ENCODE measurements around the gene HNRNPA3. TPM values are rescaled to one million over a fixed set of nuclear protein-coding genes. Genes with fewer than 3 reads are reported as not detected.

Gene HNRNPA3
- total and polyA plus RNA-seq, 2 of the 13 experiments (the other 11 are each of a cell fraction or from before 2014, with no cell fraction given) = 73.3 to 97.7 TPM

- TF ChIP-seq BRCA1 (CRISPR knock-in tag; IDR thresholded peaks at IDR 0.05) (no peak), ATF7-NPFF (CRISPR knock-in tag; IDR thresholded peaks at IDR 0.05; ENCODE audit: low read depth) (0 out of 2 replicates have a peak, but pooled peaks have one; percentile 21), TBL1XR1 (IDR thresholded peaks at IDR 0.05; ENCODE audit: borderline replicate concordance, low read length, partially characterized antibody) (peak; percentile 69), ZNF784 (CRISPR knock-in tag; IDR thresholded peaks at IDR 0.05; ENCODE audit: borderline replicate concordance) (peak; percentile 96; the same call in 1 of the 2 replicates), ZBED4 (CRISPR knock-in tag; IDR thresholded peaks at IDR 0.05; ENCODE audit: borderline replicate concordance) (peak; percentile 71), DMTF1 (CRISPR knock-in tag; IDR thresholded peaks at IDR 0.05) (no peak), TOE1 (CRISPR knock-in tag; IDR thresholded peaks at IDR 0.05) (no peak), CEBPB (IDR thresholded peaks at IDR 0.05; ENCODE audit: borderline replicate concordance, low read depth, low read length) (peak; percentile 90), FOXA1 (IDR thresholded peaks at IDR 0.05) (no peak), FOXA1 (CRISPR knock-in tag; IDR thresholded peaks at IDR 0.05) (peak; percentile 89), ZNF503 (CRISPR knock-in tag; IDR thresholded peaks at IDR 0.05) (peak; percentile 98), FOSL2 (CRISPR knock-in tag; IDR thresholded peaks at IDR 0.05) (peak; percentile 77), PBX3 (CRISPR knock-in tag; IDR thresholded peaks at IDR 0.05; ENCODE audit: borderline replicate concordance) (no peak), MIER3 (CRISPR knock-in tag; IDR thresholded peaks at IDR 0.05; ENCODE audit: borderline replicate concordance) (peak; percentile 77; the same call in 1 of the 2 replicates), ZNF652 (CRISPR knock-in tag; IDR thresholded peaks at IDR 0.05; ENCODE audit: borderline replicate concordance, low read depth) (no peak), ZC3H13 (CRISPR knock-in tag; IDR thresholded peaks at IDR 0.05) (no peak; the same call in none of the 2 replicates), TEAD3 (CRISPR knock-in tag; optimal IDR thresholded peaks at IDR 0.05; ENCODE audit: borderline replicate concordance) (peak; percentile 24), HMG20B (CRISPR knock-in tag; conservative IDR thresholded peaks at IDR 0.05) (peak; percentile 88; the same call in 1 of the 2 replicates), RCOR2 (CRISPR knock-in tag; IDR thresholded peaks at IDR 0.05) (peak; percentile 76)
Observed at GRCh38 chr2:177264693-177265587, 52.3 kb downstream of the HNRNPA3 start, which contains the start of gene NFE2L2 (continued).

Data from HepG2 (cell line).